NK-92 treated with Interleukin-12 subunit alpha and Interleukin-12 subunit beta, amount 100 ng/mL, for 24 hours (cell line): ENCODE results near the gene PRDM7.
"Not testable (repeated sequence)": the region's sequence is repeated elsewhere in the genome, so short reads cannot be mapped to it uniquely, and the experiment has no call there.

Experiments
- DNase-seq: peaks from one replicate; lab custom pipeline; 2025; lab: John Stamatoyannopoulos, UW

PRDM7 gene

GRCh38 chr16:90072442-90073105, 4.6 kb downstream of the PRDM7 start:
- no peak for DNase-seq

GRCh38 chr16:90070440-90070839, 6.7 kb downstream of the PRDM7 start:
- DNase-seq, result no peak

- DNase-seq, result no peak
Observed at GRCh38 chr16:90061437-90061836, 15.7 kb downstream of the PRDM7 start.

- DNase-seq, result peak; percentile 43
Observed at GRCh38 chr16:90057738-90058173, 19.4 kb downstream of the PRDM7 start.

GRCh38 chr16:90056521-90056920, 20.6 kb downstream of the PRDM7 start:
- DNase-seq, result not testable (repeated sequence)

GRCh38 chr16:90055371-90055770, 21.8 kb downstream of the PRDM7 start:
- DNase-seq, result no peak

- no peak for DNase-seq
Observed at GRCh38 chr16:90054554-90054953, 22.6 kb downstream of the PRDM7 start.

GRCh38 chr16:90053902-90054500, 23.1 kb downstream of the PRDM7 start:
- DNase-seq, result no peak

- no peak for DNase-seq
Observed at GRCh38 chr16:90050969-90051368, 26.2 kb downstream of the PRDM7 start.

- no peak for DNase-seq
Observed at GRCh38 chr16:90048737-90049330, 28.3 kb downstream of the PRDM7 start.

- DNase-seq, result no peak
Observed at GRCh38 chr16:90048347-90048722, 28.8 kb downstream of the PRDM7 start.

GRCh38 chr16:90047714-90048346, 29.3 kb downstream of the PRDM7 start:
- DNase-seq, result no peak

GRCh38 chr16:90046971-90047713, 30.0 kb downstream of the PRDM7 start:
- DNase-seq, result no peak

GRCh38 chr16:90046122-90046970, 30.8 kb downstream of the PRDM7 start:
- no peak for DNase-seq

- no peak for DNase-seq
Observed at GRCh38 chr16:90044111-90044551, 33.0 kb downstream of the PRDM7 start.

GRCh38 chr16:90043526-90043925, 33.6 kb downstream of the PRDM7 start:
- DNase-seq, result no peak

GRCh38 chr16:90042946-90043514, 34.1 kb downstream of the PRDM7 start:
- DNase-seq, result no peak

- no peak for DNase-seq
Observed at GRCh38 chr16:90041896-90042473, 35.1 kb downstream of the PRDM7 start.

- DNase-seq, result no peak
Observed at GRCh38 chr16:90040152-90041023, 36.7 kb downstream of the PRDM7 start.

GRCh38 chr16:90037276-90037675, 39.9 kb downstream of the PRDM7 start:
- no peak for DNase-seq
